GM08714 (cell line): Measurements from ENCODE around the gene AHCYL2.

Experiments
- H3K4me3 ChIP-seq: fragments of 200-500 bp; sonication (Bioruptor generic); 2 replicates; pipeline ENCODE4 v1.5.1; 2014; ENCODE audit warnings: mild to moderate bottlenecking, low read length, inconsistent platforms
- ZNF274 ChIP-seq: IDR thresholded peaks from 2 replicates; pipeline ENCODE4 v1.6.1; 2012; ENCODE audit warnings: mild to moderate bottlenecking, low read depth, low read length

AHCYL2 gene

GRCh38 chr7:129224251-129225205 is at the start of gene AHCYL2:
Gene AHCYL2, plus strand, starts transcription at chr7:129225030.
- no peak for TF ChIP-seq ZNF274
- H3K4me3 ChIP-seq = peak within 1 kb of the TSS; percentile 91

GRCh38 chr7:129176916-129177710 is 47.7 kb upstream of the AHCYL2 start:
- H3K4me3 ChIP-seq = no peak overlapping the region
- TF ChIP-seq ZNF274 = no peak

- no peak overlapping the region for H3K4me3 ChIP-seq
- no peak for TF ChIP-seq ZNF274
These were observed 39.7 kb upstream of the AHCYL2 start for GRCh38 chr7:129184981-129185670.

- no peak for TF ChIP-seq ZNF274
These were observed 38.0 kb upstream of the AHCYL2 start for GRCh38 chr7:129186749-129187260.

GRCh38 chr7:129187681-129188371 is 37.0 kb upstream of the AHCYL2 start:
- H3K4me3 ChIP-seq = peak overlapping the region; percentile 66; the same call in 1 of the 2 replicates

More at GRCh38 chr7:129186749-129187260, 38.0 kb upstream of the AHCYL2 start:
- H3K4me3 ChIP-seq = no peak overlapping the region

GRCh38 chr7:129188372-129188891 is 36.4 kb upstream of the AHCYL2 start, which contains the start of gene SMO:
Gene SMO, plus strand, starts transcription at chr7:129188633. Its CDS starts 519 bp downstream, at chr7:129189152.
- peak within 1 kb of the TSS; percentile 66 for H3K4me3 ChIP-seq
- TF ChIP-seq ZNF274 = no peak

More at GRCh38 chr7:129187681-129188371, 37.0 kb upstream of the AHCYL2 start:
- TF ChIP-seq ZNF274 = no peak

- TF ChIP-seq ZNF274 = no peak
- H3K4me3 ChIP-seq = peak overlapping the region; percentile 66
These were observed 35.8 kb upstream of the AHCYL2 start for GRCh38 chr7:129188892-129189660.

GRCh38 chr7:129189661-129190310 is 35.0 kb upstream of the AHCYL2 start:
- peak overlapping the region; percentile 66; the same call in 1 of the 2 replicates for H3K4me3 ChIP-seq
- TF ChIP-seq ZNF274 = no peak

GRCh38 chr7:129191272-129191671 is 33.6 kb upstream of the AHCYL2 start:
- no peak overlapping the region for H3K4me3 ChIP-seq
- TF ChIP-seq ZNF274 = no peak

- no peak for TF ChIP-seq ZNF274
- no peak overlapping the region for H3K4me3 ChIP-seq
These were observed 30.9 kb upstream of the AHCYL2 start for GRCh38 chr7:129193892-129194291.

GRCh38 chr7:129197771-129198170 is 27.1 kb upstream of the AHCYL2 start:
- TF ChIP-seq ZNF274 = no peak
- H3K4me3 ChIP-seq = no peak overlapping the region

GRCh38 chr7:129199406-129199805 is 25.4 kb upstream of the AHCYL2 start:
- TF ChIP-seq ZNF274 = no peak

More at GRCh38 chr7:129199406-129199805, 25.4 kb upstream of the AHCYL2 start:
- no peak overlapping the region for H3K4me3 ChIP-seq
